ENCODE measurements around the gene KCNIP4. TPM values are rescaled to one million over a fixed set of nuclear protein-coding genes. Genes with fewer than 3 reads are reported as not detected.

Gene KCNIP4
- total and polyA plus RNA-seq, 9 of the 15 experiments (the other 6 are each of a cell fraction or from before 2014, with no cell fraction given) = 0.25 to 0.41 TPM; not detected in 7

DNA sequence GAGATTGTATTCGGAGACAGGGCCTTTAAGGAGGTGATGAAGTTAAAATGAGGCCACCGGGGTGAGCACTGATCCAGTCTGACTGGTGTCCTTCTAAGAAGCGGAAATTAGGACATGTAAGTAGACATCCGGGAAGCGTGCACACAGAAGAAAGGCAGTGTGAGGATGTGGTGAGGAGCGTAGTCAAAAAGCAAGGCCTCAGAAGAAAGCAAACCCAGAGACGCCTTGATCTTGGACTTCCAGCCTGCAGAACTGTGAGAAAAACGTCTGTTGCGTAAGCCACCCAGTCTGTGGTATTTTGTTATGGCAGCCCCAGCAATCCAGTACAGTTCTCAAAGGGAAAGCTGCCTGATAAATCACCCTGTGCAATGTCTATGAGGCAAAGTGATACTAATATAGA lies 153.5 kb downstream of the KCNIP4 start:
- in situ Hi-C loops (cut with MboI) = no loop called here
- BruUV-seq (replicated peaks) = no TSS peak
- TF ChIP-seq EZH2 (IDR thresholded peaks at IDR 0.05; ENCODE audit: borderline replicate concordance, low read depth, low read length) (no peak), SMARCC2 (IDR thresholded peaks at IDR 0.05; ENCODE audit: low read depth) (no peak), CHCHD3 (CRISPR knock-in tag; IDR thresholded peaks at IDR 0.05) (no peak), ZNF121 (CRISPR knock-in tag; conservative IDR thresholded peaks at IDR 0.05) (no peak), ZNF3 (CRISPR knock-in tag; IDR thresholded peaks at IDR 0.05) (no peak)
- ChIA-PET POLR2A (no interaction called here), CTCF (ENCODE audit: low intra/inter-chr PET ratio) (no interaction called here)
- Histone ChIP-seq H3K9me3 (replicated peaks; ENCODE audit: control insufficient read depth, insufficient read depth, low read depth, low read length) (no peaks in the 10 kb centered on the region), H4K20me1 (replicated peaks; ENCODE audit: control insufficient read depth, insufficient read depth, low read length) (no peaks in the 10 kb centered on the region), H2AFZ (ENCODE audit: low read depth, low read length) (no peak overlapping the region), H3K9me1 (ENCODE audit: control insufficient read depth, insufficient read depth, low read length) (no peaks in the 10 kb centered on the region), H3K27ac (ENCODE audit: extremely low read depth, low read depth, low read length) (no peak overlapping the region), H3K4me1 (replicated peaks in 1 of 2; ENCODE audit: control insufficient read depth in 2 of 2, insufficient read depth in 2 of 2, low read length in 2 of 2) (no peaks in the 10 kb centered on the region), H3K27me3 (ENCODE audit: control insufficient read depth in 2 of 2, insufficient read depth in 2 of 2, low read length in 2 of 2) (no peaks in the 10 kb centered on the region), H3K9ac (ENCODE audit: insufficient read depth in 1 of 2, low read depth in 2 of 2, low read length in 2 of 2) (no peak overlapping the region), H3K36me3 (ENCODE audit: control insufficient read depth, insufficient read depth, low read length) (no peaks in the 10 kb centered on the region), H3K79me2 (ENCODE audit: control insufficient read depth, insufficient read depth, low read length) (no peaks in the 10 kb centered on the region), H3K4me2 (ENCODE audit: insufficient read depth, low read length) (no peak overlapping the region), H3K4me3 (no peak overlapping the region)
- 0% methylated on average over 8 of the region's 9 CpGs for WGBS (ENCODE audit: insufficient coverage, low coverage, missing lambda C conversion rate)
- FAIRE-seq (no peak), ATAC-seq (no peak), DNase-seq (ENCODE audit: extremely low read depth in 1 of 4, low spot score in 3 of 4) (no peak)
- intact Hi-C loops (cut with micrococcal nuclease) = no loop called here

GRCh38 chr4:21792736-21793135 lies 155.8 kb downstream of the KCNIP4 start:
- ChIA-PET POLR2A (no interaction called here), CTCF (ENCODE audit: low intra/inter-chr PET ratio) (no interaction called here)
- H3K27me3 ChIP-seq (ENCODE audit: control insufficient read depth in 2 of 2, insufficient read depth in 2 of 2, low read length in 2 of 2) = no peaks in the 10 kb centered on the region
- no peak overlapping the region for H3K4me2 ChIP-seq (ENCODE audit: insufficient read depth, low read length)
- no peaks in the 10 kb centered on the region for H3K9me3 ChIP-seq (replicated peaks; ENCODE audit: control insufficient read depth, insufficient read depth, low read depth, low read length)
- in situ Hi-C loops (cut with MboI) (no loop called here), intact Hi-C loops (cut with micrococcal nuclease) (no loop called here)
- no peak overlapping the region for H2AFZ ChIP-seq (ENCODE audit: low read depth, low read length)
- BruUV-seq (replicated peaks) = no TSS peak
- H3K4me1 ChIP-seq (replicated peaks in 1 of 2; ENCODE audit: control insufficient read depth in 2 of 2, insufficient read depth in 2 of 2, low read length in 2 of 2) = no peaks in the 10 kb centered on the region
- no peak for FAIRE-seq
- H3K4me3 ChIP-seq = no peak overlapping the region
- no peak for DNase-seq (ENCODE audit: extremely low read depth in 1 of 4, low spot score in 3 of 4)
- TF ChIP-seq ZNF584 (CRISPR knock-in tag; IDR thresholded peaks at IDR 0.05; ENCODE audit: low read depth) = no peak
- H3K79me2 ChIP-seq (ENCODE audit: control insufficient read depth, insufficient read depth, low read length) = no peaks in the 10 kb centered on the region
- ATAC-seq = no peak
- H3K9me1 ChIP-seq (ENCODE audit: control insufficient read depth, insufficient read depth, low read length) = no peaks in the 10 kb centered on the region
- H4K20me1 ChIP-seq (replicated peaks; ENCODE audit: control insufficient read depth, insufficient read depth, low read length) = no peaks in the 10 kb centered on the region
- no peaks in the 10 kb centered on the region for H3K36me3 ChIP-seq (ENCODE audit: control insufficient read depth, insufficient read depth, low read length)
- no peak overlapping the region for H3K9ac ChIP-seq (ENCODE audit: insufficient read depth in 1 of 2, low read depth in 2 of 2, low read length in 2 of 2)
- no peak overlapping the region for H3K27ac ChIP-seq (ENCODE audit: extremely low read depth, low read depth, low read length)
